PC-9 (cell line): ENCODE results near the gene ENDOV. TPM values are rescaled to one million over a fixed set of nuclear protein-coding genes. Genes with fewer than 3 reads are reported as not detected.

Experiments used
- BruUV-seq: library from RNA; stranded (reverse); fragments of 400-500 nt; replicated peaks from 2 replicates; lab custom pipeline; 2021; lab: Mats Ljungman, UMichigan
- CTCF ChIA-PET: fragments of 300-600 bp; sonication (Branson Sonifier 250); formaldehyde crosslinking; loops from one replicate; lab custom pipeline; 2022; ENCODE audit warnings: antibody characterized with exemption; lab: Charles Lee
- POLR2A ChIA-PET: fragments of 300-600 bp; sonication (Branson Sonifier 250); formaldehyde crosslinking; loops from one replicate; lab custom pipeline; 2022; ENCODE audit warnings: antibody characterized with exemption; ENCODE audit not compliant: unreplicated experiment; lab: Charles Lee
- DNase-seq, 2 experiments: peaks; one replicate each; pipeline versions ENCODE4 v3.0.0 to v3.0.0-alpha.2; 2015 to 2022; ENCODE audit warnings: mixed read lengths in 1 of 2
- H2AFZ ChIP-seq: fragments of 200-600 bp; sonication (generic); 2 replicates; pipeline ENCODE4 v1.8.1; 2017; ENCODE audit warnings: antibody characterized with exemption
- H3F3A ChIP-seq: fragments of 200-600 bp; sonication (generic); 2 replicates; pipeline ENCODE4 v1.8.1; 2017; ENCODE audit warnings: antibody characterized with exemption, mild to moderate bottlenecking, low read depth; ENCODE audit not compliant: insufficient read depth
- H3K27ac ChIP-seq: fragments of 200-600 bp; sonication (generic); 2 replicates; pipeline ENCODE4 v1.6.1; 2016; ENCODE audit warnings: mixed run types
- H3K27me3 ChIP-seq: fragments of 200-600 bp; sonication (generic); 2 replicates; pipeline ENCODE4 v1.6.1; 2016; ENCODE audit warnings: low read depth, mixed run types; ENCODE audit not compliant: insufficient read depth
- H3K36me3 ChIP-seq: fragments of 200-600 bp; sonication (generic); 2 replicates; pipeline ENCODE4 v1.6.1; 2016; ENCODE audit warnings: low read depth, mixed run types
- H3K4me1 ChIP-seq: fragments of 200-600 bp; sonication (generic); replicated peaks from 2 replicates; pipeline ENCODE4 v1.6.1; 2016; ENCODE audit warnings: mixed run types; ENCODE audit not compliant: insufficient read depth
- H3K4me2 ChIP-seq: fragments of 200-600 bp; sonication (generic); 2 replicates; pipeline ENCODE4 v1.6.1; 2017; ENCODE audit warnings: mixed run types
- H3K4me3 ChIP-seq: fragments of 200-600 bp; sonication (generic); 2 replicates; pipeline ENCODE4 v1.6.1; 2016; ENCODE audit warnings: mixed run types
- H3K79me2 ChIP-seq: fragments of 200-600 bp; sonication (generic); 2 replicates; pipeline ENCODE4 v1.6.1; 2017; ENCODE audit warnings: low read depth, mixed run types
- H3K9me2 ChIP-seq: fragments of 200-600 bp; sonication (generic); 2 replicates; pipeline ENCODE4 v1.8.1; 2017; ENCODE audit warnings: mild to moderate bottlenecking; ENCODE audit not compliant: insufficient read depth
- H3K9me3 ChIP-seq: fragments of 200-600 bp; sonication (generic); 2 replicates; pipeline ENCODE4 v1.8.1; 2016; ENCODE audit warnings: low read depth; ENCODE audit not compliant: insufficient read depth
- H4K20me1 ChIP-seq: fragments of 200-600 bp; sonication (generic); 2 replicates; pipeline ENCODE4 v1.8.1; 2017; ENCODE audit not compliant: insufficient read depth
- EZH2 ChIP-seq: fragments of 200-600 bp; sonication (generic); IDR thresholded peaks from 2 replicates; pipeline ENCODE4 v1.8.0; 2017; ENCODE audit warnings: antibody characterized with exemption, low read depth
- intact Hi-C: fragments of 100-400 bp; cut with micrococcal nuclease; formaldehyde crosslinking; loops from one replicate; pipeline ENCODE4 v1.10.0; 2022; ENCODE audit not compliant: unreplicated experiment
- total RNA-seq: library from RNA; stranded (reverse); gene quantifications from 2 replicates; pipeline ENCODE4 v1.2.3, GENCODE V29; 2021
- TF ChIP-seq, protein P1 (sequence below): fragments of 200-600 bp; sonication (generic); conservative IDR thresholded peaks from 2 replicates; pipeline ENCODE4 v1.6.1; 2017; ENCODE audit warnings: mixed run types, antibody characterized with exemption, mild to moderate bottlenecking, moderate library complexity

Gene ENDOV
- total RNA-seq, 1 experiment from 2014 or later = 50.3 TPM

DNA sequence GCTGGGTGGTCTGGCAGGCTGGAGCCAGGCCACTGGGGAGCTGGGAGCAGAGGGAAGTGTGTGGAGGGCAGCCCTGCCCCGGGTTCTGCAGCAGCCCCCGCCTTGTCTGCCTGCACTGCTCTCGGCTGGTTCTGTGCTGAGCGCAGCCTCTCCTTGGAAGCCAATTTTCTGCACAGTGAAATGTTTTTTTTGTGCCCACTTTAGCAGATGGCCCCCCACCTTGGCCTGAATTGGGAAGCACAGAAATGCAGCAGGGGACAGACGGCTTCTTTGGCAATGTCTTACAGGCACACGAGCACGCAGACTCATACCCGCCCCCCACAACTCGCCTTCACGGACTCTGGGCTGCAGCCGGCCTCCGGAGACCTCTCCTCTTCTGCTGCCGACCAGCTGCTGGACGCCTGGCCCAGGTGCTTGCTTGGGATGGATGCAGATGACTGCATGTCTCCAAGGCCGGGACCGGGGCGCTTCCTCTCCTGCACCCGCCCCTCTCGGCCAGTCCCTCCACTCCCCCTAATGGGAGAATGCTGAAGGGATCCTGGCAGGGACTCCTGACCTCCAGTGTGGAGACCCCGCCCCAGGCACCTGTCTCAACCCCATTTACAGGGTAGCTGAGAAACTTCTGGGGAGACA is 46.7 kb downstream of the ENDOV start:
- CTCF ChIA-PET = no interaction called here
- H4K20me1 ChIP-seq = no peaks in the 10 kb centered on the region
- no peak overlapping the region for H3K4me2 ChIP-seq
- no peaks in the 10 kb centered on the region; the same call in 1 of the 2 replicates for H3K27me3 ChIP-seq
- POLR2A ChIA-PET = no interaction called here
- no peak for DNase-seq
- no peaks in the 10 kb centered on the region for H3K36me3 ChIP-seq
- no peak overlapping the region for H3K4me3 ChIP-seq
- no TSS peak for BruUV-seq
- intact Hi-C loops = no loop called here
- H3F3A ChIP-seq = no peaks in the 10 kb centered on the region
- no peak overlapping the region for H3K27ac ChIP-seq
- H3K4me1 ChIP-seq = peaks cover 9% of the 10 kb centered on the region; the same call in 1 of the 2 replicates
- no peaks in the 10 kb centered on the region for H3K9me2 ChIP-seq
- no peaks in the 10 kb centered on the region for H3K79me2 ChIP-seq
- no peaks in the 10 kb centered on the region for H3K9me3 ChIP-seq
- TF ChIP-seq EZH2 = no peak
- no peak overlapping the region for H2AFZ ChIP-seq

DNA sequence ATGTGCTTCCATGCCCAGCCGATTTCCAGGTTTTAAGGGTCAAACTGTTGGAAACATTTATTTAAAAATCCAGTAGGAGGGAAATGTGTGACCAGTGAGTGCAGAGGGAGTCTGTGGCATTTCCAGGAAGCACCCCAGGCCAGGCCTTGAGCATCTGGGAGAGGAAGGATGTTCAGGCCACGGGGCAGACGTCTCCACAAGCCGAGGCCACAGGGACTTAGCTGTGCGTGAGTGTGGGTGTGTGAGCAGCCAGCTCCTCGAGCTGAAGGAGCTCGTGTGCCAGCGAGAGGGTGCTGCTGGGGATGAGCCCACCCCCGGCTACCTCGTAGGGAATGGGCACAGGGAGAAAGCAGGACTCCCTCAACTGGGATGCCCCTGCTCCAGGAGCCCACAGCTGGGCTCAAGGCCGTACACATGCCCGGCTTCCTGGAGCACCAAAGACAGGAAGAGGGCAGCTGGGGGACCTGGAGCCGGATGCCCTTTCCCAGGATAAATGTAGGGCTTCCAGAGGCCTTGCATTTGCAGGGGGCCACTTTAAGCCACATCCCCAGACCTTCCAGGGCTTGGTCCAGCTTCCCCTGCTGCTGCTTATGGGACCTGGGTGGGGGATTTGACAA is 48.9 kb downstream of the ENDOV start:
- Histone ChIP-seq H3K36me3 (no peaks in the 10 kb centered on the region), H4K20me1 (no peaks in the 10 kb centered on the region), H3K27ac (no peak overlapping the region), H3K9me2 (no peaks in the 10 kb centered on the region), H3K4me3 (no peak overlapping the region), H3K27me3 (no peaks in the 10 kb centered on the region; the same call in 1 of the 2 replicates), H3F3A (no peaks in the 10 kb centered on the region), H3K4me2 (no peak overlapping the region), H3K79me2 (no peaks in the 10 kb centered on the region), H2AFZ (no peak overlapping the region), H3K4me1 (no peaks in the 10 kb centered on the region), H3K9me3 (no peaks in the 10 kb centered on the region)
- intact Hi-C loops = no loop called here
- DNase-seq = no peak
- ChIA-PET CTCF (no interaction called here), POLR2A (no interaction called here)
- TF ChIP-seq, protein P1, sequence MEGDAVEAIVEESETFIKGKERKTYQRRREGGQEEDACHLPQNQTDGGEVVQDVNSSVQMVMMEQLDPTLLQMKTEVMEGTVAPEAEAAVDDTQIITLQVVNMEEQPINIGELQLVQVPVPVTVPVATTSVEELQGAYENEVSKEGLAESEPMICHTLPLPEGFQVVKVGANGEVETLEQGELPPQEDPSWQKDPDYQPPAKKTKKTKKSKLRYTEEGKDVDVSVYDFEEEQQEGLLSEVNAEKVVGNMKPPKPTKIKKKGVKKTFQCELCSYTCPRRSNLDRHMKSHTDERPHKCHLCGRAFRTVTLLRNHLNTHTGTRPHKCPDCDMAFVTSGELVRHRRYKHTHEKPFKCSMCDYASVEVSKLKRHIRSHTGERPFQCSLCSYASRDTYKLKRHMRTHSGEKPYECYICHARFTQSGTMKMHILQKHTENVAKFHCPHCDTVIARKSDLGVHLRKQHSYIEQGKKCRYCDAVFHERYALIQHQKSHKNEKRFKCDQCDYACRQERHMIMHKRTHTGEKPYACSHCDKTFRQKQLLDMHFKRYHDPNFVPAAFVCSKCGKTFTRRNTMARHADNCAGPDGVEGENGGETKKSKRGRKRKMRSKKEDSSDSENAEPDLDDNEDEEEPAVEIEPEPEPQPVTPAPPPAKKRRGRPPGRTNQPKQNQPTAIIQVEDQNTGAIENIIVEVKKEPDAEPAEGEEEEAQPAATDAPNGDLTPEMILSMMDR = no peak
- TF ChIP-seq EZH2 = no peak
- BruUV-seq = no TSS peak

DNA sequence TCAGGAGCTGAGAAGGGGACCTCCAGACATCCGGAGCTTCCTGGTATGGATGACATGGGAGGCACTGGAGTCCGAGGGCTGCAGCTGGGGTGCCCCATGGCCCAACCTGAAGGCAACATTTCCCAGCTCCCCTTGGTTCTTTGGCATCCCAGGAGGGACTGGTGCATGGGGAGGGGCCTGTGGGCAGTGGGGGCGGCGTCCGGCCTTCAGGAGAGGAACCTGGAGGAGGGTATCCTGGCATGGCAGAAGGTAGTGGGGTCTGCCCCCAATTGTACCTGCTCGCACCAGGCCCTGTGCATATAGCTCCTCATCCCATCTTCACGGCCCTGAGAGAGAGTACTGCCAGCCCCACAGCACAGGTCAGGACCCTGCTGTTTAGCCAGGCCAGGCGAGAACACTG is 49.5 kb downstream of the ENDOV start:
- ChIA-PET CTCF (no interaction called here), POLR2A (no interaction called here)
- H3K27me3 ChIP-seq = no peaks in the 10 kb centered on the region; the same call in 1 of the 2 replicates
- intact Hi-C loops = no loop called here
- no peaks in the 10 kb centered on the region for H4K20me1 ChIP-seq
- no peak for DNase-seq
- no peaks in the 10 kb centered on the region for H3K36me3 ChIP-seq
- BruUV-seq = no TSS peak
- H3F3A ChIP-seq = no peaks in the 10 kb centered on the region
- H3K9me3 ChIP-seq = no peaks in the 10 kb centered on the region
- no peaks in the 10 kb centered on the region for H3K79me2 ChIP-seq
- no peaks in the 10 kb centered on the region for H3K9me2 ChIP-seq
- no peak overlapping the region for H3K27ac ChIP-seq
- H3K4me1 ChIP-seq = no peaks in the 10 kb centered on the region
- H3K4me2 ChIP-seq = no peak overlapping the region
- H3K4me3 ChIP-seq = no peak overlapping the region
- TF ChIP-seq EZH2 = no peak
- TF ChIP-seq, protein P1 = no peak
- no peak overlapping the region for H2AFZ ChIP-seq
